HuH-7 (cell line): Measurements from ENCODE around the gene RDH11.
"Not testable (repeated sequence)": the region's sequence is repeated elsewhere in the genome, so short reads cannot be mapped to it uniquely, and the experiment has no call there.

Experiments used
- DNase-seq: peaks from one replicate; pipeline ENCODE4 v3.0.0; 2011; ENCODE audit warnings: low spot score

RDH11 gene

GRCh38 chr14:67704484-67705089 lies 9.0 kb upstream of the RDH11 start:
- DNase-seq: peak; percentile 37

GRCh38 chr14:67703997-67704396 lies 8.4 kb upstream of the RDH11 start:
- DNase-seq: no peak

- not testable (repeated sequence) for DNase-seq
These were observed 5.9 kb upstream of the RDH11 start, which contains the start of gene RDH12 for GRCh38 chr14:67701492-67701891. RDH12 (plus strand) TSS chr14:67701886; CDS start chr14:67722643, 20,757 bp downstream.

GRCh38 chr14:67698179-67698578 lies 2.6 kb upstream of the RDH11 start:
- DNase-seq: no peak

- DNase-seq: no peak
These were observed 1.4 kb upstream of the RDH11 start for GRCh38 chr14:67697006-67697405.

GRCh38 chr14:67694791-67695393 lies 672 bp downstream of the RDH11 start:
- DNase-seq: peak; percentile 73

GRCh38 chr14:67690011-67690410 lies 5.6 kb downstream of the RDH11 start:
- DNase-seq: no peak

- no peak for DNase-seq
These were observed 11.7 kb downstream of the RDH11 start for GRCh38 chr14:67683842-67684241.

GRCh38 chr14:67680941-67681340 lies 14.6 kb downstream of the RDH11 start:
- no peak for DNase-seq

- no peak for DNase-seq
These were observed 15.4 kb downstream of the RDH11 start for GRCh38 chr14:67680121-67680602.

- DNase-seq: no peak
These were observed 16.6 kb downstream of the RDH11 start for GRCh38 chr14:67679006-67679405.

- no peak for DNase-seq
These were observed 20.4 kb downstream of the RDH11 start for GRCh38 chr14:67675219-67675582.

GRCh38 chr14:67674480-67675218 lies 20.9 kb downstream of the RDH11 start, which contains the start of gene VTI1B:
VTI1B (minus strand) TSS chr14:67674632; CDS start chr14:67674489, 143 bp downstream.
- peak; percentile 79 for DNase-seq

- peak; percentile 75 for DNase-seq
These were observed 21.5 kb downstream of the RDH11 start for GRCh38 chr14:67674139-67674479.

- DNase-seq: no peak
These were observed 22.1 kb downstream of the RDH11 start for GRCh38 chr14:67673451-67673850.

GRCh38 chr14:67668559-67668958 lies 27.0 kb downstream of the RDH11 start:
- DNase-seq: no peak

GRCh38 chr14:67666750-67667449 lies 28.7 kb downstream of the RDH11 start:
- peak; percentile 45 for DNase-seq

- no peak for DNase-seq
These were observed 29.7 kb downstream of the RDH11 start for GRCh38 chr14:67665868-67666267.

- no peak for DNase-seq
These were observed 31.9 kb downstream of the RDH11 start for GRCh38 chr14:67663633-67664032.

- no peak for DNase-seq
These were observed 41.8 kb downstream of the RDH11 start for GRCh38 chr14:67653651-67654280.

GRCh38 chr14:67652189-67652588 lies 43.4 kb downstream of the RDH11 start:
- DNase-seq: no peak

GRCh38 chr14:67650694-67651093 lies 44.9 kb downstream of the RDH11 start:
- DNase-seq: no peak
